ENCODE results near the gene AP4M1. TPM values are rescaled to one million over a fixed set of nuclear protein-coding genes. Genes with fewer than 3 reads are reported as not detected.

AP4M1 gene
- total and polyA plus RNA-seq, 9 of the 15 experiments (the other 6 are each of a cell fraction or from before 2014, with no cell fraction given) = 1.3 to 30.9 (median 14.1) TPM

GRCh38 chr7:100126931-100127865 lies 25.8 kb downstream of the AP4M1 start, which contains the start of gene MBLAC1 (continued):
- TF ChIP-seq TOE1 (IDR thresholded peaks at IDR 0.05; ENCODE audit: borderline replicate concordance) (peak; percentile 84), TOE1 (CRISPR knock-in tag; IDR thresholded peaks at IDR 0.05; ENCODE audit: borderline replicate concordance, low read depth) (no peak), ZNF212 (CRISPR knock-in tag; IDR thresholded peaks at IDR 0.05) (no peak), SMARCA5 (IDR thresholded peaks at IDR 0.05) (no peak), PTBP1 (IDR thresholded peaks at IDR 0.05; ENCODE audit: low read depth, low read length) (no peak), ZNF444 (CRISPR knock-in tag; IDR thresholded peaks at IDR 0.05) (no peak), KDM1A (IDR thresholded peaks at IDR 0.05) (peak in 1 of 2 experiments; percentile 88; a peak in 2 of 4 replicates), SAFB2 (IDR thresholded peaks at IDR 0.05; ENCODE audit: borderline replicate concordance, low read depth, low read length, severe bottlenecking) (no peak), ZNF408 (CRISPR knock-in tag; IDR thresholded peaks at IDR 0.05; ENCODE audit: low read depth) (no peak), SPI1 (IDR thresholded peaks at IDR 0.05; ENCODE audit: borderline replicate concordance, low read depth, low read length) (no peak), SRSF3 (IDR thresholded peaks at IDR 0.05; ENCODE audit: insufficient read depth, low read length) (no peak), NFE2L1 (tag; IDR thresholded peaks at IDR 0.05; ENCODE audit: borderline replicate concordance, low read depth) (no peak), GATAD2B (IDR thresholded peaks at IDR 0.05; ENCODE audit: borderline replicate concordance) (no peak), ZEB2 (IDR thresholded peaks at IDR 0.05) (peak; percentile 30; the same call in 1 of the 2 replicates), MECOM (CRISPR knock-in tag; IDR thresholded peaks at IDR 0.05) (no peak), TRIM28 (IDR thresholded peaks at IDR 0.05) (no peak), TCF7L2 (IDR thresholded peaks at IDR 0.05; ENCODE audit: low read depth, low read length) (peak; percentile 93), HDAC6 (IDR thresholded peaks at IDR 0.05; ENCODE audit: low read depth, low read length) (no peak)
- TF ChIP-seq, protein P1, sequence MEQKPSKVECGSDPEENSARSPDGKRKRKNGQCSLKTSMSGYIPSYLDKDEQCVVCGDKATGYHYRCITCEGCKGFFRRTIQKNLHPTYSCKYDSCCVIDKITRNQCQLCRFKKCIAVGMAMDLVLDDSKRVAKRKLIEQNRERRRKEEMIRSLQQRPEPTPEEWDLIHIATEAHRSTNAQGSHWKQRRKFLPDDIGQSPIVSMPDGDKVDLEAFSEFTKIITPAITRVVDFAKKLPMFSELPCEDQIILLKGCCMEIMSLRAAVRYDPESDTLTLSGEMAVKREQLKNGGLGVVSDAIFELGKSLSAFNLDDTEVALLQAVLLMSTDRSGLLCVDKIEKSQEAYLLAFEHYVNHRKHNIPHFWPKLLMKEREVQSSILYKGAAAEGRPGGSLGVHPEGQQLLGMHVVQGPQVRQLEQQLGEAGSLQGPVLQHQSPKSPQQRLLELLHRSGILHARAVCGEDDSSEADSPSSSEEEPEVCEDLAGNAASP (IDR thresholded peaks at IDR 0.05) = no peak
- TF ChIP-seq, protein P2, sequence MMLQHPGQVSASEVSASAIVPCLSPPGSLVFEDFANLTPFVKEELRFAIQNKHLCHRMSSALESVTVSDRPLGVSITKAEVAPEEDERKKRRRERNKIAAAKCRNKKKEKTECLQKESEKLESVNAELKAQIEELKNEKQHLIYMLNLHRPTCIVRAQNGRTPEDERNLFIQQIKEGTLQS (IDR thresholded peaks at IDR 0.05) = peak; percentile 25; the same call in 1 of the 2 replicates
- TF ChIP-seq, protein P2 (CRISPR knock-in tag; conservative IDR thresholded peaks at IDR 0.05) = no peak; the same call in 1 of the 2 replicates
- TF ChIP-seq, protein P3, sequence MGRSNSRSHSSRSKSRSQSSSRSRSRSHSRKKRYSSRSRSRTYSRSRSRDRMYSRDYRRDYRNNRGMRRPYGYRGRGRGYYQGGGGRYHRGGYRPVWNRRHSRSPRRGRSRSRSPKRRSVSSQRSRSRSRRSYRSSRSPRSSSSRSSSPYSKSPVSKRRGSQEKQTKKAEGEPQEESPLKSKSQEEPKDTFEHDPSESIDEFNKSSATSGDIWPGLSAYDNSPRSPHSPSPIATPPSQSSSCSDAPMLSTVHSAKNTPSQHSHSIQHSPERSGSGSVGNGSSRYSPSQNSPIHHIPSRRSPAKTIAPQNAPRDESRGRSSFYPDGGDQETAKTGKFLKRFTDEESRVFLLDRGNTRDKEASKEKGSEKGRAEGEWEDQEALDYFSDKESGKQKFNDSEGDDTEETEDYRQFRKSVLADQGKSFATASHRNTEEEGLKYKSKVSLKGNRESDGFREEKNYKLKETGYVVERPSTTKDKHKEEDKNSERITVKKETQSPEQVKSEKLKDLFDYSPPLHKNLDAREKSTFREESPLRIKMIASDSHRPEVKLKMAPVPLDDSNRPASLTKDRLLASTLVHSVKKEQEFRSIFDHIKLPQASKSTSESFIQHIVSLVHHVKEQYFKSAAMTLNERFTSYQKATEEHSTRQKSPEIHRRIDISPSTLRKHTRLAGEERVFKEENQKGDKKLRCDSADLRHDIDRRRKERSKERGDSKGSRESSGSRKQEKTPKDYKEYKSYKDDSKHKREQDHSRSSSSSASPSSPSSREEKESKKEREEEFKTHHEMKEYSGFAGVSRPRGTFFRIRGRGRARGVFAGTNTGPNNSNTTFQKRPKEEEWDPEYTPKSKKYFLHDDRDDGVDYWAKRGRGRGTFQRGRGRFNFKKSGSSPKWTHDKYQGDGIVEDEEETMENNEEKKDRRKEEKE (IDR thresholded peaks at IDR 0.05; ENCODE audit: borderline replicate concordance in 1 of 2, control insufficient read depth in 1 of 2, low read depth in 2 of 2, low read length in 1 of 2) = peak in 1 of 2 experiments; percentile 91; a peak in 2 of 4 replicates

Data from K562 (cell line).